HG03442 (cell line): ENCODE results near the gene TNNT2.

Experiments used
- ATAC-seq: cut with Tn5 transposase; IDR thresholded peaks from one replicate; pipeline ENCODE4 v1.9.1; 2021; ENCODE audit warnings: mild to moderate bottlenecking, moderate library complexity; ENCODE audit not compliant: unreplicated experiment

The TNNT2 gene

GRCh38 chr1:201377611-201378092 is at the start of gene TNNT2:
Gene TNNT2 (minus strand): TSS chr1:201377680. CDS start chr1:201373254, 4,426 bp downstream.
- ATAC-seq = no peak

GRCh38 chr1:201426479-201427310 is 49.2 kb upstream of the TNNT2 start:
- ATAC-seq = no peak

- no peak for ATAC-seq
Measured at GRCh38 chr1:201424146-201424545, 46.7 kb upstream of the TNNT2 start.

GRCh38 chr1:201423655-201424054 is 46.2 kb upstream of the TNNT2 start:
- ATAC-seq = no peak

- no peak for ATAC-seq
Measured at GRCh38 chr1:201422436-201423030, 45.1 kb upstream of the TNNT2 start.

- ATAC-seq = no peak
Measured at GRCh38 chr1:201422026-201422425, 44.5 kb upstream of the TNNT2 start.

GRCh38 chr1:201421041-201421440 is 43.6 kb upstream of the TNNT2 start:
- ATAC-seq = no peak

GRCh38 chr1:201420608-201421002 is 43.1 kb upstream of the TNNT2 start:
- ATAC-seq = no peak

GRCh38 chr1:201419746-201420607 is 42.5 kb upstream of the TNNT2 start:
- no peak for ATAC-seq

- ATAC-seq = no peak
Measured at GRCh38 chr1:201419256-201419655, 41.8 kb upstream of the TNNT2 start.

GRCh38 chr1:201418461-201418860 is 41.0 kb upstream of the TNNT2 start:
- ATAC-seq = no peak

- no peak for ATAC-seq
Measured at GRCh38 chr1:201414051-201414738, 36.7 kb upstream of the TNNT2 start.

- ATAC-seq = no peak
Measured at GRCh38 chr1:201411292-201411691, 33.8 kb upstream of the TNNT2 start.

GRCh38 chr1:201409440-201409839 is 32.0 kb upstream of the TNNT2 start:
- ATAC-seq = no peak

- no peak for ATAC-seq
Measured at GRCh38 chr1:201408834-201409200, 31.3 kb upstream of the TNNT2 start.

GRCh38 chr1:201408176-201408833 is 30.8 kb upstream of the TNNT2 start:
- ATAC-seq = peak; percentile 47

- no peak for ATAC-seq
Measured at GRCh38 chr1:201406831-201407406, 29.4 kb upstream of the TNNT2 start.

- no peak for ATAC-seq
Measured at GRCh38 chr1:201405484-201405831, 28.0 kb upstream of the TNNT2 start.

GRCh38 chr1:201404722-201405483 is 27.4 kb upstream of the TNNT2 start:
- no peak for ATAC-seq
